MV-4-11 (cell line): Measurements from ENCODE around the gene HNRNPUL2.

Source experiments
- DNase-seq: peaks from one replicate; lab custom pipeline; 2025; lab: John Stamatoyannopoulos, UW

Gene HNRNPUL2

GRCh38 chr11:62667460-62667859, 59.8 kb downstream of the HNRNPUL2 start:
- DNase-seq = peak; percentile 19

DNA sequence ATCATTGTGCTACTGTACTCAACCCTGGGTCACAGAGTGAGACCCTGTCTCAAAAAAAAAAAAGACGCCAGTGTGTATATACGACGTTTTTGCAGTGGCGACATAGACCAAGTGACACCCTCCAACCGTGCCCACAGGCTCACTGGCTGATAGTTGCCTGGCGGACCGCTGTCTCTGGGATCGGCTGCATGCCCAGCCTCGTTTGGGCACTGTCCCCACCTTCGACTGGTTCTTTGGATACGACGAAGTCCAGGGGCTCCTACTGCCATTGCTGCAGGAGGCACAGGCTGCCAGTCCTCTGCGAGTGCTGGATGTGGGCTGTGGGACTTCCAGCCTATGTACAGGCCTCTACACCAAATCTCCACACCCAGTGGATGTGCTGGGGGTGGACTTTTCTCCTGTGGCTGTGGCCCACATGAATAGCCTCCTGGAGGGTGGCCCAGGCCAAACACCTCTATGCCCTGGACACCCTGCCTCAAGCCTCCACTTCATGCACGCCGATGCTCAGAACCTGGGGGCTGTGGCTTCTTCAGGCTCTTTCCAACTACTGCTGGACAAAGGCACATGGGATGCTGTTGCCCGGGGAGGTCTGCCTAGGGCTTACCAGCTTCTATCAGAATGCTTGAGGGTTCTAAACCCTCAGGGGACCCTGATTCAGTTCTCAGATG, 60.9 kb downstream of the HNRNPUL2 start:
- peak; percentile 30 for DNase-seq

DNA sequence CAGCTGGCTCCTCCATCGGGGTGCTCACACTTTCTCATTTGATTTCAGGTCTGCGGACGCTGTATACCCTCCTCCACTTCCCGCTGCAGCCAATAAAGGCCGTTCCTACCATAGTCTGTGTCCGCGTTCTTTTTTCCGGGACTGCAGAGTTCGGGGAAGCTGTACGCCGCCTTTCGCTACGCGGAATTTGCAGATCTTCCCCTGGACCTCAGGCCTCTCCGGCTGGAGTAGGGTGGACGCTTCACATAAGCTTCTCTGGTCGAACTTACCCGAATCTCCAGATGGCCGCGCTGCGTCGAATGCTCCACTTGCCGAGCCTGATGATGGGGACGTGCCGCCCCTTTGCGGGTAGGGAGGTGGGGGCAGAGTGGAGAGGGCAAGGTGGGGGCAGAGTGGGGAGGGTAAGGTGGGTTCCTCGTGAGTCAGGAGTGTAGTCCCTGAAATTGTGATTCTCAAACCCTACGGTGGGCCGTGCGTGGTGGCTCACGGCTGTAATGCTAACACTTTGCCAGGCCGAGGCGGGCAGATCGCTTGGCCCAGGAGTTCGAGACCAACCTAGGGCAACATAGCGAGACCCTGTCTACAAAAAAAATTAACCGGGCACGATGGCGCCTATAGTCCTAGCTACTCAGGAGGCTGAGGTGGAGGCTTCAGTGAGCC, 61.5 kb downstream of the HNRNPUL2 start:
- peak; percentile 58 for DNase-seq

GRCh38 chr11:62665075-62665598, 62.1 kb downstream of the HNRNPUL2 start, which contains the start of the genes C11orf98 and CSKMT:
C11orf98 (minus strand) TSS chr11:62665210; CDS start chr11:62665169, 41 bp downstream.
CSKMT (plus strand) TSS chr11:62665312; CDS start chr11:62665880, 568 bp downstream.
- peak; percentile 89 for DNase-seq

DNA sequence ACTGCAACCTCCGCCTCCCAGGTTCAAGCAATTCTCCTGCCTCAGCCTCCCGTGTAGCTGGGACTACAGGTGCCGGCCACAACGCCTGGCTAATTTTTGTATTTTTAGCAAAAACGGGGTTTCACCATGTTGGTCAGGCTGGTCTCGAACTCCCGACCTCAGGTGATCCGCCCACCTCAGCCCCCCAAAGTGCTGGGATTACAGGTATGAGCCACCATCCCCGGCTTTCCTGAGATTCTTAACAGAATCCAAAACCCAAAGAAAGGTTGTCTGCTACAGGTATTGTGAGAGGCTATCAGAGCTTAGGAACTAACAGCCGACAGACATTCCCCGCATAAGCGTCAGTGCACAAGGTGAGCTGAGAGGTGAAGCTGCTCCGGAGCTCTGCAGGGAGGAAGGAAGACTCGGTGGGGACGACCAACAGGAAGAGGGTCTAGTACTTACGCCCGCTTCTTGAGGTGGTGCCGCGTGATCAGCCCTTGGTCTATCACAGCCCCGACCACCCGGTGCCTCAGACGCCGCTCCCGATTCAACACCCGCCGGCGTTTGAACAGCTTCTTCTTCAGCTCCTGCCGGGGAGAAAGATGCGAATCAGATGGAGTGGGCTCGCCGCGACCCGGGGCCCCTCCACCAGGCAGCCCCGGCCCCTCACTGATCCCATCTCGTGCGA, 62.7 kb downstream of the HNRNPUL2 start:
- peak; percentile 49 for DNase-seq
